GM18858 (cell line): ENCODE measurements around the gene KIF21B.

Source experiments
- ATAC-seq: cut with Tn5 transposase; IDR thresholded peaks from one replicate; pipeline ENCODE4 v1.9.1; 2021; ENCODE audit not compliant: unreplicated experiment

Gene KIF21B

DNA sequence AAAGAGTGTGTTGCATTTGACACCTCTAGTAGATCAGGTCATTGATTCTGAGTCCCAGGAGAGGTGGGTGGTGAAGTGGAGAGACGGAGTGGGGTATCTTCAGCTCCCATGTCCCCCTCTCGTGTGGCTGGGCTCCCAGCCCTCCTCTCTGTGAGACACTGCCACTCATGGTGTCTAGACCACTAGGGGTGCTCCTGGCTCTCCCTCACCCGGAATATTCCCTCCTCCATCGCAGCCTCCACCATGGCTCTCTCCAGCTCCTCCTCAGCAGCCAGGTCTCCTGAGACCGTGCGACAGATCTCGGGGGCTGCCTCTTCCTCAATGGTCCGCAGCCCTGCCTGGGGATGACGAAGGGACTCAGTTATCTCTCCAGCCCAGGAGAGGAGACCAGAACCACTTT, 20.6 kb upstream of the KIF21B start:
- no peak for ATAC-seq

DNA sequence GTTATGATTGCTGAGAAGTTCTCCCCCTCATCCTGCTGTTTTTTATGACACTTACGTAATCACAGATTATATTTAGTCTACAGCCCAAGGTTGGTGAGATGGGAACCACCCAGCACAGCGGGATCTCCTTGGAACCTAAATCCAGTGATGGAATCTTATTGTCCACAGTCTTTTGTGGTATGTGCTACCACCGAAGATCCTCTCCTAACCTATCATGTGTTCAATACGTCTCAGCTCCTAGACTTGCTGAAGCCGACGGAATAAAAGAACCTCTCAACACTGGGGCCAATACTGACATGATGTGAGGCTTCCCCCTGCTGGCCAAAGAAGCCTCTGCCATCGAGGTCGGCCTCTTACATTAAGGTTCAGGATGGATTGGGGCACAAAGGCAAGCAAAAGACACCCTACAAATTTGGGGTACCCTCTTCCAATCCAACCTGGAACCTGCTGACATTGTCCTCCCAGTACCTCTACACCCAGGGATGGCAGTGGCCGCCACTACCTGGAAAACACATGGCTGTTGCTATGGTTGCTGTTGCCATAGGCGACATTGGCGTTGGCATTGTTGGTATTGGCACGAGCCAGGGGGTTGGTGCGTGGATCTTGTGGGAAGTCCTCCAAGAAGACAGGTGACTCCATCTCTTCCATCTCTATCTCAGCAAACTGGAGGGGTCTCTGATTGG, 19.4 kb upstream of the KIF21B start:
- peak; percentile 55 for ATAC-seq

DNA sequence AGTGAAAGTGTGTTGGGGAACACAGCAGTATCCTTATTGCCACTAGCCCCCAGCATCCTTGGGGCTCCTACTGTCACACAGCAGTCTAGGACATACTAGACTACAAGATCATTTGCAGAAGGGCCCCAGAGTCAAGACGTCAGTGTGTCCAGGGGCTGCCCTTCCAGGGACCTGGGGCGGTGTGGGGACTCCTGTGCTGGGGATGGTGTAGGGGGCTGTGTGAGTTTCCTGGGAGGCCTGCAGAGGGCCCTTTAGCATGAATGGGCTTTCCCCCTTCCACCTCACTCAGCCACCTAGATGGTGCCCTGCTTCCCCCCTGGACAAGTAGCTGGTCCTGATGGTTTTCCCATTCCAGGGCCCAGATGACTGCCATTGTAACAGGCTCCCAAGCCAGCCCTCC, 17.5 kb upstream of the KIF21B start:
- no peak for ATAC-seq

DNA sequence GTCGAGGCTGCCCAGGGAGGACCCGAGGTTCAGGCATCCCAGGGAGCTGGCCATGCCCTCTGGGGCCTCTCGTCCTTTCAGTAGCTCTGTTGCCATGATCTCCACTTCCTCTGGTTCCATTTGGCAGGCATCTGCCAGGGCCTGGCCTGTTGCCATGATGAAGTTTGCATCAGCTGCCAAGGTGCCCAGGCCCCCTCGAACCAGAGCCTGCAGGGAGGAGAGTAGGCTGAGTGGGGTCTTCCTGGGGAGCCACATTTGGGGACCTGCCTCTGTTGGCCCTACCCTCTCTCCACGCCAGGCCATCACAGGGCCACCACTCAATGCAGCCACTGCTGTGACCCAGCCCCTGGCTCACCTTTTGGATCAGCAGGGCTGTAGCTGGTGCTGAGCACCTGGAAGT, 16.4 kb upstream of the KIF21B start:
- no peak for ATAC-seq

DNA sequence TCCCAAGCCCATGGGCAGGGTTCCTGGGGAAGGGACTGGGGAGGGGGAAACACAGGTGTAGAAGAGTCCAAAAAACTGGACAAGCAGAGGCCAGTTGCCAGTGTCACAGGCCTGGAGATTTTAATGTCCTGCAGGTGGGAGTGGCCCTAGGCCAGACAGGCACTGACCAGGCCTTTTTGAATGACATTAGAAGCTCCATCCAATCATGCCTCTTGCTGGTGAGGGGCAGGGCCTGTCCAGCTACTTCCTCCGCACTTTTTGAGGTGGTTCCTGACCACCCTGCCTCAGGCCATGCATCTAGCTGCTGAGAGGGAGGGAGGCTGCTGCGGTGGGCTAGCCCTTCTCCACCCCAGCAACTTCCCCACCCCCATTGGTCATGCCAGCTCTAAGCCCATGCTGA, 15.9 kb upstream of the KIF21B start:
- ATAC-seq = no peak

DNA sequence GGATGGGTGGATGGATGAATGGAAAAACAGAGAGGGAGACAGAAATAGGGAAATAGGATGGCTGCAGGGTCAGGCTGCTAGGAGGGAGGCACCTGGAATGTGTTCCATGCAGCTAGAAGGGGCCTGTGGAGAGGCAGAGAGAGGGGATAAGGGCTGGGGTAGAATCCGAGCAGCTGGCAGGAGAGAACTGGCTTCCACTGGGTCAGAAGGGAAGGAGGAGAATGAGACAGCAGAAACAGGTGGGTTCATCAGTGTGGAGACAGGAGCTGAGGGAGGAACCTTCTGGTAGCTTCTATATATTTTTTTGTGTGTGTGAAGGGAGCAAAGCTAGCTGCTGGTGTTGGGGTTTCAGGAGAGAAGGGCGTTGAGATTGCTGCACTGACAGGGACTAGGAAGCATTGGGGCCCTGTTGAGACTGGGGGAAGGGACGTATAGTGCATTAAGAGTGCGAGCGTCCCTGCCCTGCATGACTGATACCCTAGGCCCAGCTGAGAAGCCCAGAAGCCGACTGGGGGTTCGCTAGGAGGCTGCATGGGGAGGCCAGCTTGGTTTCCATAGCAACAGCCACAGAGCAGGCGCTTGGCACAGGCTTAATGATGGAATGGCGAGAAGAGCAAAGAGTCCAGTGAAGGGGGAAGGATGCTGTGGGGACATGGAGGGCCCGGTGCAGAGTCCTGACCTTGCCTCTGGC, 14.8 kb upstream of the KIF21B start:
- ATAC-seq = no peak

DNA sequence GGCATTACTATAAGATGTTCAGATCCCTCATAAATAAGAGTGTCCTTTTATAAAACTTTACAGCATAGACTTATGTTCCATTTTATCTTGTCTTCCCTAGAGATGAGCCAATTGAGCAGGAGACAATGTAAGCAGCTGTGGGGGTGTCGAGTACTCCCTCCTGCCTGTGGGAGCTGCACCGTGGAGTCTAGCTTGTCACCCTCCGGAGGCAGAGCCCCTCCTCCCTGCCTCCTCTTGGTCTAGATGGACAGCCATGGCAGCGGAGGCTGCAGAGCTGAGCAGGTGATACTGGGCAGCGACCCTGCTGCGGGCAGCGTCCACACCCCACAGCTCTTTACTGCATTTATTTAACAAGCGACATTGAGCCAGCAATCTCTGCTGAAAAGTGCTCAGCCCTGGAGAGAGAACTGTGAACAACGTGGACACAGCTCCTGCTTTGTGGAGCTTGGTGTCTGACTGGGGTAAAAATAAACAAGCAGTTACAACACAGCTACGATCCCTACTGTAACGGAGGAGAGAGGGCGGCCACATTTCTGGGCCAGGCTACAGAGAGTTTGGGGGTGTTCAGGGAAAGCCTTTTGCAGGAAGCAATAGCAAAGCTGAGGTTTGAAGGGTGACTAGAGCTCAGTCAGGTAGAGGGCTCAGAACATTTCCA, 12.8 kb upstream of the KIF21B start:
- no peak for ATAC-seq

DNA sequence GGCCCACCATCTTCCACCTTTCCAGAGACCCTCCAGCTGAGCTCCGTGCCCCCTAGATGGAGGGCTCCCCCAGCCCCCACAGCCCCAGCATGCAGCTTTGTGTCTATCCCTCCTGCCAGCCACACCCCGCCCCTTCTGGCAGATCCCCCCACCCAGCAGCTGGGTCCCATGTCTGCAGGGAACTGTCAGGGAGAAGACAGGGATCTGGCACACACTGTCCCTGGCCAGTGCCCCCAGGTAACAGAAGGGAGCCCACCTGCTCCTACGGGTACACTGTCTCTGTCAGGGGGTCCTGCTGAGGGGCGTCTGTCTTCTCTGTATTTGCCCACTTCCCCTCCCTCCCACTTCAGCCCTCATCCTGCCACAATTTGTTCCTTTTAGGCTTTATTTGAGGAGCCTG, 11.2 kb upstream of the KIF21B start:
- ATAC-seq = no peak

DNA sequence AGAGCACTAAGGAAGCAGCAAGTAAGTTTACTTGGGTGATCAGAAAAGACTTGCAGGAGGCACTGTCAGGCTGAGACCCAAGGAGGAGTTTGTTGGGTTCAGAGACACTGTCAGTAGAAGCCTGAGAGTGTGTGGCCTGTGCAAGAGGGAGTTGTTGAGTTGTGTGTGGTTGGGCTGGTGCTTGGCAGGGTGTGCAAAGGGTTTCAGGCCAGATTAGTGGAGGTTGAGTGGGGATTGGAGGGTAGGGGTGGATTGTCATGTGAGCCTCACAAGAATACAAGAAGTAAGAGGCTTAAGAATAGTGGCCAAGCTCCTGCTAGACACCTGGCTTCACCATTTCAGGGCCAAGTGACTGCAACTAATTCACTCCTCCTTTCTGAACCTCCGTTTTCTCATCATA, 8.9 kb upstream of the KIF21B start:
- no peak for ATAC-seq

DNA sequence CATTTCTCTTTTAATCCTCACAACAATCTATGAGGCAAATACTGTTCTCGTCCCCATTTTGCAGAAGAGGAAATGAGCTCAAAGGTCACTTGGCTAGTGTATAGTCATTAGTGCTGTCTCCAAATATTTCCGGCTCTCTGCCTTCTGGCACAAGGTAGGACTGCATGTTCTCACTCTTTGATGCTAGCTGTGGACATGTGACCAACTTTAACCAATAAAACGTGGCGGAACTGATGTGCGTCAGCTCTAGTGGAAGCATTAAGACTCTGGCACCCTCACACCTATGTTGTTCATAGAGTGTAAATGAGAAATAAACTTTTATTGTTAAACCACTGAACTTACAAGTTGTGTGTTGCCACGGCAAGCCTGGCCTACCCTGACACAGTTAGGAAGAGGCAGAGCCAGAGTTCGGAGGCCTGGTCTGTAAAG, 5.0 kb upstream of the KIF21B start:
- ATAC-seq = no peak

DNA sequence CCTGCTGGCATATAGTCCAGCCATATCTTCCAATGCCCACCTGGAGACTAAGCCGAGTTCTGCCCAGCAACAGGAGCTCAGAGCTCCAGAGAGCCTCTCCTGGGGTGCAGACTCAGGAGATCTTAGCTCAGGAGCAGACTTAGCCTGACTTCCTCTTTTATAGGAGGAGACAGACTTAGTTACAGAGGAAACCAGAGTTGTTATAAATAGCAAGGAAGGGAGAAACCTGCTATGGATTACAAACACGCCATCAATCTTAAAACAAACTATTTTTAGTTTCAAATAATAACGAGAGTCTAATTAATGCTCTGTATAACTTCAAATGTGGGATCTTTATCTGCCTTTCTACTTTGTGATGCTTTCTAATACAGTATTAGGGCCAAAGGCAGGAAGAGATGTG, 3.3 kb upstream of the KIF21B start:
- no peak for ATAC-seq

DNA sequence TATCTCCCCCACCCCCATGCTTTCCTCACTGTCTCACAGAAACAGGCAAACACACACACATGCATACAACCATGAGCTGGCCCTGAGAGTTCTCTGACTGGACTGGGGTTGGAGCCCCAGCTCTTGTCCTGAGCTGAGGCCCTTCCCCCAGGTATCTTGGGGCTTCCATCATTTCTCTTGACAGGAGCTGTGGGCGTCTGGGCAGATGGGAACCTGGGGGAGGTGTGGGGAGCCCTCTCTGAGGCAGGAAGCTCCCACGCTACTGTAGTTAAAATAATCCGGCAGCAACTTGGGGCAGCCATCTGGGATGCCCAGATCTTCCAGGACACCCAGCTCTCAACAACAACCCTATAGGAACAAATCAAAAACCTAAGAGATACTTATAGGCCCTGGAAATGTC, 2.7 kb upstream of the KIF21B start:
- ATAC-seq = no peak

DNA sequence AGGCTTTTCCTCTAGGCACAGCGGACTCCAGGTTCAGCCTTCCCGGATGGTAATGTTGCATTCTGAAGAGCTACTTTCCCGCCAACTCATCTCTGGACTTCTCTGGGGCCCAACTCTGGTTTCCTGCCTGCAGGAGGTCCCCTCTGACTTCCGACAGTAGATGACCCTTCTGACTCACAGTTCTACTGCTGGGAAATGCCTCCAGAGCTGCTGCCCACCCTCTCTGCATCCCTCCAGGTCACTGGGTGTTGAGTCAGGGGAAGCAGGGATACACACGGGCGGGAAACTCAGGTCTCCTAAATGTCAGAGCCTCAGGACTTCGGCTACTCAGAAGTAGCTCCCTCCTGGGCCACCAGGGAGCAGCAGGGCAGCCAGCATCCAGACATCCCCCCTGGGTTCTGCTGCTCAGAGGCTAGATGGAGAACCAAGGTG, 2.1 kb upstream of the KIF21B start:
- ATAC-seq = no peak

DNA sequence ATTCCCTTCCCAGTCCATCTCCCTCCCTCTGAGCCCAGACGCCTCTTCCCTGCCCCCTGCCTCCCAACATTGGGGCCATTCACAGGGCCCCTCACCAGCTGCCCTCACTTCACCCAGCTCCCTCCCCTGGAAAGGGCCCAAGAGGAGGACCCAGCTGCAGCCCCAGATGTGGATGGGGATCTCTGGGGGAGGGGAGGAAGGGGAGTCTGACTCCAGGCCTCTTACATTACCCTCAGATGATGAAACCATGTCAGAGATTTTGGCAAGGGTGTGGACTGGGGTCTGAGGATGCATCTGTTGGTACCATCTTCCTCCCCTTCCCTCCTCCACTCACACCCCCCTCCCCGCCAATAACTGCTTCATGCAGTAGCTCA, 1.1 kb upstream of the KIF21B start:
- ATAC-seq = no peak

DNA sequence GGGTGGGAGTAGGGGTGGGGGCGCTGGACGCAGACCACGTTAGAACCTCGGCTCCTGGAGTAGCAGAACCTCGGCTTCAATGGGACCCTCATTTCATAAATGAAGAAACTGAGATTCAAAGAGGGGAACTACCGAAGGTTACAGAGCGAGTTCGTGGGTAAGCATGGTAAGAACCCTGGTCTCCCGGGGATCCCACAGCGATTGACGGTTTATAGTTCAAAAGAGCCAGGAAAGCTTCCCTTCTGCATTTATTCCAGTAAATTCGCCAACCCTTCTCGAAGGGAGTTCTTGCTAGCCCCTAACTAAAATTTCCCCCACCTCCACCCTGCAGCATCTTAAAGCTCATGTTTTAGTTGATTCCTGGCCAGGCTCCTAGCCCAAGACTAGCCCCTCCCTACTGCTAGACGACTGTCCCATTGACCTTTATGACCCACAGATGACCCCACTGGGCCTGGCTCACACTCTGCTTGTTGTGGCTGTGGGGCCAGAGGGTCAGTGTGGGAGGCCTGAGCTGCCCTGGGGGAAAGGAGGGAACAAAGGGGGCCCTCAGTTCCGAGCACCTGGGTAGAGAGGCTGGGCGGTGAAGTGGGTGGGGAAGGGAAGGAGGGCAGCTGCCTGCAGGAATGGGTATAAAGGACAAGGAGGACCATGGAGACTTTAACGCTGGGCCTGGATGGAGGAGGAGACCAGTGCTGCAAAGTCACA, 558 bp upstream of the KIF21B start:
- ATAC-seq = no peak

DNA sequence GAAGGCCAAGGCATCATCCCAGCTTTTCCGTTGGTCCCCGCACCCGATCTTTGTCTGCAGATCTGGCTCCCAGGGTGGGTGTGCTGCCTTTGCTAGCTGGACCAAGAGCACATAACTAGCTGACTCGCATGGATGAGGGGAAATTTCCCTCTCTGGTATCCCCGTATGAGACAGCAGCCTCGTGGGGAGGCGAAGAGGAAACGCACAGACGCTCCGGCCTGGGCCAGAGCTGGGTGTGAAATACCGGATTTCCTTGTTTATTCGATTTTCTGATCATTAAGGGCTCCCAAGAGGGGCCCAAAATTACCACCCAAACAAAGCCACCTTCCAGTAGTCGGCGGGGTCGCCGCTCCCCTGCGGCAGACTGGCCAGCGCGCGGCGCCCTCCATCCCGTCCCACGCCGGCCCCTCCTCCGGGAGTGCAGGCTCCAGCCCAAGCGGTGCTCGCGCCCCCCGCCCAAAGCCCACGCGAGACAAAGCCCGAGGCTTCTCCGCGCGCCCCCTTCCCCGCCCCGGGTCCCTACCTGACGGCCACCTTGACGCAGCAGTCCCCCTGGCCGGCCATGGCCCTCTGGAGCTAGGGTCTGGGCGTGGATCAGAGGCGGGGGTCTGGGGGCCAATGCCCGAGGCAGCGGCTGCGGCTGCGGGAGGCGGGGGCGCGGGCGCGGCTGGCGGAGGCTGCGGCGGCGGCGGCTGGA, 546 bp downstream of the KIF21B start:
- no peak for ATAC-seq

DNA sequence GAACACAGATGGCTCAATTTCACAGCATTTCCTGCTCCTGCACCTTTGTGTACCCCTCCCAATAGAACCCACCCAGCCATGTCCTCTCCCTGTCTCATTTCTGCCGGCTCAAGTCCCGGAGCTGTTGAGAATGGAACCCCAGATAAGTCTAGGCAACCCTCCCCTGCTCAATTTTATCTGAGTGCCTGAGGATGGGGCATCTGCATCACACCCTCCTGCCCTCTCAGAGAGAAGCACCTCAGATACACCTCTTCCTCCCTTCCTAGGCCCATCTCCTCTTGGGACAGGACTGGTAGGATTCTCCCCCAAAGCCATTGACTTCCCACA, 1.1 kb downstream of the KIF21B start:
- ATAC-seq = no peak

DNA sequence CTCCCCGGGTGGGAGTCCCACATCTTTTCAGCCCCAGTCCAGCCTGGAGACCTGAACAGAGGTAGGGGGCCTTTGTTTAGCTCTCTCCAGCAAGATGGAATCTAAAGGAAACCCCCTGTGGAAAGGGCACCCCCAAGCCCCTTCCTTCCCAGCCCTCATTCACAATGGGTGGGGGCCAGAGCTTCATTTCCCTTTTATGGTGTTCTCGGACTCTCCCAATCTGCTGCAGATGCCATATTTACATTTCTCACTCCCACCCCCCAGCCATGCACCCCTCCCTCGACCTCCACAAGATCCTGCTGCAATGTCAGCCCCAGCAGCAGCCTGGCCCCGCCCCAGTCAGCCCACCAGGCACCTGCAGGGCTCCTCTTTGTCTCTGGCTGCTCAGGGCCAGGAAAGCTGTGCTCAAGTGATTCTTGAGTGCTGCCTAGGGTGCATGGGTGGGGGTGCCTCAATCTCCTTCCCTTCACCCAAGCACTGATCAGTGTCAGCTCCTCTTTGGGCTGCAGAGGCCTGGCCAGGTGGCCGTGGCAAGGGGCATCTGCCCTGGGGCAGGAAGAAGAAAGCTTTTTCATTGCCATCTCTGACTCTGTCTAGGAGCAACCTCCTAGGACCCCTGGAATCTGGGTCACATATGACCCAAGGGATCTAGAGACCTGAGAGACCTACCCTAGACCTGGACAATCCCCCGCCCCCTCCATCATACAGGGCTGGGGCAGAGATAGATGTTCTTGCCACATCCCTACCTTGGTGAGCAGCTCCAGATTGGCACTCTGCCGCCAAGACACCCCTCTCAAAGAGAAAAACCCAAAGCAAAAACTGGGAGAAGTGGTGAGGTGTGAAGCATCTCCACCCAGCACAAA, 1.7 kb downstream of the KIF21B start:
- no peak for ATAC-seq

DNA sequence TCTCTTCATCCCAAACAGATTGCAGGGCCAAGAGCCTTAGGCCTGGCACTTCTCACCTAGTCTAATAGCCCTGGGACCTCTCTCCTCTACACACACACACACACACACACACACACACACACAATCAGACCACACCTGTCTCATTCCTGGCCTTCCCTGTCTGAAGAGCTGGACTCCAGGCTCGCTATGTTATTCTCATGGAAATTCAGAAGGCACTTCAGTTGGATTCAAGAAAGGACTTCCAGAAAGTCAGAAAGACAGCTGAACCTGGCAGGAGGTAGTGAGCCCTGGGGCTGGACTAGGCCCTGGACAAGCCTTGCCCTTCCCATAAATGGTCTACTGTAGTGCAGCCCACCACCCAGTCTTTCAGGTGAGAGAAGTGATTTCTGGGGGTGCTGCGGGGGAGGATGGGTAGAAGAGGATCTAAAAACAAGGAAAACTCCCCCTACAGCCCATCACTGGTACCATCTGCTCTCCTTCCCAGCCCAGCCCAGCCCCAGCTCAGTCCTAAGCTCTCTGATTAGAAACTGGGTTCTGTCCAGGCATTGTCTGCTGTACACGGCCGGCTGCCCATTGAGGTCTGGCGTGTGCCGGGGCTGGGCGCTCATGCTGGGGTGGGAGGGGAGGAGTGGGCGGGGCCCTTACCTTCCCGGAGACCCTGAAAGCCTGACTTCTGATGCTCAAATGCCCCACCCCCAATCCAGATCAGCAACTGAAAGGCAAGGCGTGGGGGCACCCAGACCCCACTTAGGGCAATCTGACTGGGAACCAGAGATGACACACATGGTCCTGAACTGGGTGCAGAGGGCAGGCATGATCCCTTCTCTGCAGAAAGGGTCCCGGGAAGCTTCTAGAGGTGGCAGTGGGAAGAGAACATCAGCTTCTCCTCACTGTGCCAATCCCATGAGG, 2.5 kb downstream of the KIF21B start:
- no peak for ATAC-seq
